ENCODE measurements around the gene ENO1. TPM values are rescaled to one million over a fixed set of nuclear protein-coding genes. Genes with fewer than 3 reads are reported as not detected.

ENO1 gene
- polyA plus RNA-seq, 4 donors = 849 to 946 (median 881) TPM

GRCh38 chr1:8816264-8816663 is 62.2 kb downstream of the ENO1 start:
- DNase-seq (ENCODE audit: low read depth in 4 of 4, low spot score in 2 of 4) = no peak

- no peak for DNase-seq (ENCODE audit: low read depth in 4 of 4, low spot score in 2 of 4)
Observed at GRCh38 chr1:8815582-8816151, 62.8 kb downstream of the ENO1 start.

GRCh38 chr1:8814865-8815264 is 63.6 kb downstream of the ENO1 start:
- no peak for DNase-seq (ENCODE audit: low read depth in 4 of 4, low spot score in 2 of 4)

GRCh38 chr1:8813991-8814390 is 64.5 kb downstream of the ENO1 start:
- DNase-seq (ENCODE audit: low read depth in 4 of 4, low spot score in 2 of 4) = no peak

GRCh38 chr1:8813016-8813763 is 65.3 kb downstream of the ENO1 start:
- DNase-seq (ENCODE audit: low read depth in 4 of 4, low spot score in 2 of 4) = no peak

- no peak for DNase-seq (ENCODE audit: low read depth in 4 of 4, low spot score in 2 of 4)
Observed at GRCh38 chr1:8812081-8812480, 66.4 kb downstream of the ENO1 start.

Other genes starting within 250 kb of the ENO1 start
- gene RERE, start 61.0 kb downstream of the ENO1 start, polyA plus RNA-seq (ENCODE audit: insufficient read length in 4 of 4) = 100 to 1,000 TPM; 118 to 175 (median 139) TPM
- gene CA6, start 67.2 kb upstream of the ENO1 start, polyA plus RNA-seq (ENCODE audit: insufficient read length in 4 of 4) = under 1 TPM in 3 of 4 donors, not detected in 1; 0.06 to 0.26 (median 0.16) TPM
- not detected for gene SLC2A7, start 147.7 kb upstream of the ENO1 start, polyA plus RNA-seq (ENCODE audit: insufficient read length in 4 of 4)
- 1 to 10 TPM in 2 of 4 donors, under 1 TPM in 2; 0.60 to 1.1 (median 0.90) TPM for gene SLC2A5, start 190.9 kb upstream of the ENO1 start, polyA plus RNA-seq (ENCODE audit: insufficient read length in 4 of 4)

All from left renal cortex interstitium (tissue), 4 donors.